GM23338 (cell line): ENCODE measurements around the gene HSPB8. TPM values are rescaled to one million over a fixed set of nuclear protein-coding genes. Genes with fewer than 3 reads are reported as not detected.
A peak's percentile ranks its signal among the peaks of the same experiment; 100 is the strongest.

Experiments used
- ATAC-seq: fragments of 200-7000 bp; cut with Tn5 transposase; 3 replicates; pipeline ENCODE4 v1.9.1; 2020
- DNase-seq: peaks from one replicate; pipeline ENCODE4 v3.0.0-alpha.2; 2015; ENCODE audit warnings: low spot score
- H2AFZ ChIP-seq: fragments of 200-600 bp; sonication (generic); 2 replicates; pipeline ENCODE4 v1.8.0; 2016; ENCODE audit warnings: antibody characterized with exemption, mild to moderate bottlenecking, moderate library complexity
- H3F3A ChIP-seq: fragments of 200-600 bp; sonication (generic); replicated peaks from 2 replicates; pipeline ENCODE4 v1.8.0; 2017; ENCODE audit warnings: antibody characterized with exemption, mixed run types, low read depth
- H3K27ac ChIP-seq: fragments of 200-600 bp; sonication (generic); 2 replicates; pipeline ENCODE4 v1.6.1; 2016; ENCODE audit warnings: low read depth
- H3K27me3 ChIP-seq: fragments of 200-600 bp; sonication (generic); 2 replicates; pipeline ENCODE4 v1.8.0; 2016; ENCODE audit warnings: mild to moderate bottlenecking, mixed run types, moderate library complexity; ENCODE audit not compliant: insufficient read depth
- H3K36me3 ChIP-seq: fragments of 200-600 bp; sonication (generic); 2 replicates; pipeline ENCODE4 v1.8.0; 2016; ENCODE audit warnings: mild to moderate bottlenecking; ENCODE audit not compliant: insufficient read depth
- H3K4me1 ChIP-seq: fragments of 200-600 bp; sonication (generic); 2 replicates; pipeline ENCODE4 v1.8.0; 2016; ENCODE audit warnings: mild to moderate bottlenecking, moderate library complexity; ENCODE audit not compliant: insufficient read depth
- H3K4me2 ChIP-seq: fragments of 200-600 bp; sonication (generic); 2 replicates; pipeline ENCODE4 v1.7.1; 2017; ENCODE audit warnings: mixed run types
- H3K4me3 ChIP-seq: fragments of 200-600 bp; sonication (generic); 2 replicates; pipeline ENCODE4 v1.6.1; 2016; ENCODE audit warnings: mixed run types
- H3K79me2 ChIP-seq: fragments of 200-600 bp; sonication (generic); replicated peaks from 2 replicates; pipeline ENCODE4 v1.8.0; 2017; ENCODE audit warnings: mild to moderate bottlenecking; ENCODE audit not compliant: insufficient read depth
- H3K9me2 ChIP-seq: fragments of 200-600 bp; sonication (generic); 2 replicates; pipeline ENCODE4 v1.8.0; 2017; ENCODE audit not compliant: insufficient read depth
- H4K20me1 ChIP-seq: fragments of 200-600 bp; sonication (generic); replicated peaks from 2 replicates; pipeline ENCODE4 v1.8.0; 2017; ENCODE audit warnings: mild to moderate bottlenecking; ENCODE audit not compliant: insufficient read depth
- H3K27ac Mint-ChIP-seq: 2 replicates; pipeline ENCODE4 v1.8.0; 2020; ENCODE audit warnings: inconsistent platforms, mild to moderate bottlenecking, moderate library complexity, mixed read lengths
- H3K27me3 Mint-ChIP-seq: 3 replicates; pipeline ENCODE4 v1.8.0; 2022; ENCODE audit warnings: low read depth, mild to moderate bottlenecking, moderate library complexity, mixed read lengths, inconsistent platforms; ENCODE audit not compliant: insufficient read depth, poor library complexity
- H3K36me3 Mint-ChIP-seq: 3 replicates; pipeline ENCODE4 v1.8.0; 2021; ENCODE audit warnings: low read depth, mild to moderate bottlenecking, inconsistent platforms, moderate library complexity, mixed read lengths
- H3K4me1 Mint-ChIP-seq: 3 replicates; pipeline ENCODE4 v1.8.0; 2020; ENCODE audit warnings: mild to moderate bottlenecking, inconsistent platforms, mixed read lengths
- H3K4me3 Mint-ChIP-seq: 3 replicates; pipeline ENCODE4 v1.8.0; 2021; ENCODE audit warnings: moderate library complexity, mild to moderate bottlenecking, inconsistent platforms, mixed read lengths
- H3K9me3 Mint-ChIP-seq: 3 replicates; pipeline ENCODE4 v1.8.0; 2020; ENCODE audit warnings: moderate library complexity, mild to moderate bottlenecking, inconsistent platforms, mixed read lengths
- CREB1 ChIP-seq: fragments of 250-450 bp; sonication (Bioruptor Pico); IDR thresholded peaks from 2 replicates; pipeline ENCODE4 v1.5.0; 2020; ENCODE audit warnings: low read depth, mild to moderate bottlenecking, moderate library complexity
- NANOG ChIP-seq: IDR thresholded peaks from 2 replicates; pipeline ENCODE4 v1.6.1; 2016; ENCODE audit warnings: antibody characterized with exemption, borderline replicate concordance
- POLR2AphosphoS5 ChIP-seq: IDR thresholded peaks from 2 replicates; pipeline ENCODE4 v1.6.1; 2016; ENCODE audit warnings: antibody characterized with exemption, low read depth
- ZNF114 ChIP-seq: fragments of 250-450 bp; sonication (Bioruptor Pico); IDR thresholded peaks from 2 replicates; pipeline ENCODE4 v1.5.0; 2020; ENCODE audit warnings: mild to moderate bottlenecking, moderate library complexity
- ZNF462 ChIP-seq: fragments of 250-450 bp; sonication (Bioruptor Pico); IDR thresholded peaks from 2 replicates; pipeline ENCODE4 v1.5.0; 2020; ENCODE audit warnings: mild to moderate bottlenecking, moderate library complexity
- polyA plus RNA-seq: library from polyadenylated mRNA; unstranded; fragments of >200 nt; fragmentation: Nextera tagmentation; extraction: Ambion mirVana; gene quantifications from 2 replicates; pipeline ENCODE4 v1.2.1, GENCODE V29; 2016
- total RNA-seq: library from RNA; depleted of rRNA; stranded (reverse); fragments of >200 nt; shearing (Covaris generic); gene quantifications from 2 replicates; pipeline ENCODE4 v1.2.3, GENCODE V29; 2014
- TF ChIP-seq, protein P1 (sequence below), 2 experiments: fragments of 200-600 bp in 1 of 2; sonication (generic) in 1 of 2; conservative IDR thresholded peaks; 2 replicates each; pipeline versions ENCODE4 v1.5.1 to v1.6.1; 2016 to 2017; ENCODE audit warnings: antibody characterized with exemption in 2 of 2, low read depth in 2 of 2, mild to moderate bottlenecking in 2 of 2, moderate library complexity in 1 of 2

The HSPB8 gene
- total and polyA plus RNA-seq, 2 experiments from 2014 or later: 3.5 to 4.8 TPM

GRCh38 chr12:119225454-119225853 is 46.7 kb downstream of the HSPB8 start:
- Histone ChIP-seq H4K20me1 (no peaks in the 10 kb centered on the region), H3K4me1 (0 out of 2 replicates have a peak, but pooled peaks cover 6% of the 10 kb centered on the region), H3F3A (no peaks in the 10 kb centered on the region), H3K9me2 (no peaks in the 10 kb centered on the region), H3K4me2 (no peak overlapping the region), H3K27me3 (no peaks in the 10 kb centered on the region), H3K4me3 (no peak overlapping the region), H3K36me3 (0 out of 2 replicates have a peak, but pooled peaks cover 4% of the 10 kb centered on the region), H3K79me2 (no peaks in the 10 kb centered on the region), H3K27ac (no peak overlapping the region), H2AFZ (peak overlapping the region; percentile 85)
- ATAC-seq (peak; percentile 50), DNase-seq (peak; percentile 26)
- Mint-ChIP-seq H3K9me3 (peaks cover 17% of the 10 kb centered on the region), H3K36me3 (peaks cover 11% of the 10 kb centered on the region; the same call in 2 of the 3 replicates), H3K27me3 (peaks cover 17% of the 10 kb centered on the region), H3K4me3 (no peak overlapping the region), H3K4me1 (peaks cover 30% of the 10 kb centered on the region), H3K27ac (no peak overlapping the region)
- TF ChIP-seq CREB1 (CRISPR knock-in tag) (no peak), ZNF462 (no peak), ZNF114 (CRISPR knock-in tag) (no peak), POLR2AphosphoS5 (no peak), NANOG (no peak)
- TF ChIP-seq, protein P1, sequence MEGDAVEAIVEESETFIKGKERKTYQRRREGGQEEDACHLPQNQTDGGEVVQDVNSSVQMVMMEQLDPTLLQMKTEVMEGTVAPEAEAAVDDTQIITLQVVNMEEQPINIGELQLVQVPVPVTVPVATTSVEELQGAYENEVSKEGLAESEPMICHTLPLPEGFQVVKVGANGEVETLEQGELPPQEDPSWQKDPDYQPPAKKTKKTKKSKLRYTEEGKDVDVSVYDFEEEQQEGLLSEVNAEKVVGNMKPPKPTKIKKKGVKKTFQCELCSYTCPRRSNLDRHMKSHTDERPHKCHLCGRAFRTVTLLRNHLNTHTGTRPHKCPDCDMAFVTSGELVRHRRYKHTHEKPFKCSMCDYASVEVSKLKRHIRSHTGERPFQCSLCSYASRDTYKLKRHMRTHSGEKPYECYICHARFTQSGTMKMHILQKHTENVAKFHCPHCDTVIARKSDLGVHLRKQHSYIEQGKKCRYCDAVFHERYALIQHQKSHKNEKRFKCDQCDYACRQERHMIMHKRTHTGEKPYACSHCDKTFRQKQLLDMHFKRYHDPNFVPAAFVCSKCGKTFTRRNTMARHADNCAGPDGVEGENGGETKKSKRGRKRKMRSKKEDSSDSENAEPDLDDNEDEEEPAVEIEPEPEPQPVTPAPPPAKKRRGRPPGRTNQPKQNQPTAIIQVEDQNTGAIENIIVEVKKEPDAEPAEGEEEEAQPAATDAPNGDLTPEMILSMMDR (conservative IDR thresholded peaks at IDR 0.05; ENCODE audit: low read depth in 2 of 2): peak in 1 of 2 experiments; percentile 42; a peak in 3 of 4 replicates
